GM19372 (cell line): Measurements from ENCODE around the gene CHST13.
A peak's percentile ranks its signal among the peaks of the same experiment; 100 is the strongest.

ENCODE experiments used
- ATAC-seq: cut with Tn5 transposase; IDR thresholded peaks from one replicate; pipeline ENCODE4 v1.9.1; 2021; ENCODE audit warnings: mild to moderate bottlenecking, low read depth, moderate library complexity; ENCODE audit not compliant: unreplicated experiment

The CHST13 gene

GRCh38 chr3:126523745-126524428 lies at the start of gene CHST13:
Gene CHST13, plus strand, starts transcription at chr3:126524155. Its CDS starts 178 bp downstream, at chr3:126524333.
- no peak for ATAC-seq

DNA sequence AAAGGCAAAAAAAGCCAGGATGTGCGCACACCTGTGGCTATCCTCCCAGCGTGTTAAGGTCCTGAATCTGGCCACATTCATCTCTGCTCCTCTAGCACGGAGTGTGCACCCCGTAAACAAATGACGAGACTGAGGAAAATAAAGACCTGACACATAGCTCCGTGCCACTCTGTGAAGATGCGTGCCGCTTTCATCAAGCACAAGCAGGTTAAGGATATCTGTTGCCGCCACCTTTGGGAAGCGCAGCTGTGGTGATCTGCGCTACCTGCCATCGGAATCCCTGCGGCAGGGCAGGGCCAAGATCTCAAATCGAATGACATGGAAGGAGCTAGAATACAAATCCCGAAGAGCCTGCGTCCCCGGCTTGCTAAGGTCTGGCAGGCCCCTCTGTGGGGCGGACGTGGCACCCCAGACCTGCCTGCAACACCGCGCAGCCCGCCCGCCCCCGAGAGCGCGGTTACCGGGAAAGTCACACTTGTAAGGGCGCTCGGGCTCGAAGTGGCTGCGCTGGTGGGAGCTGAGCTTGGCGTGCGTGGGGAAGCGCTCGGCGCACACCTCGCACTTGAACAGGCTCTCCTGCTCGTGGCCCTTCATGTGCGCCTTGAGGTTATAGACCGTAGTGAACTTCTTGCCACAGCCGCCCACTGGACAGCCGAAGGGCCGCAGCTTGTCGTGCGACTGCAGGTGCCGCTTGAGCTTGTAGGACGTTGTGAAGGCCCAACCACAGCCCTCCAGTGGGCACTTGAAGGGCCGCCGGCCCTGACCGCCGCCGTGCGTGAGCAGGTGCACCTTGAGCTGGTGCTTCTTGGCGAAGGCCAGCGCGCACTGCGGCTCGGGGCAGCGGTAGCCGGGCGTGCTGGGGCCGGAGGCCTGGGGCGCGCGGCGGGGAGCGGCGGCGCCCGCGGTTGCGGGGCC lies 49.2 kb upstream of the CHST13 start:
- ATAC-seq: peak; percentile 25

GRCh38 chr3:126475413-126476114 lies 48.4 kb upstream of the CHST13 start, which contains the start of gene ZXDC:
Gene ZXDC, minus strand, starts transcription at chr3:126475891. Its CDS starts 26 bp downstream, at chr3:126475865.
- peak; percentile 81 for ATAC-seq

DNA sequence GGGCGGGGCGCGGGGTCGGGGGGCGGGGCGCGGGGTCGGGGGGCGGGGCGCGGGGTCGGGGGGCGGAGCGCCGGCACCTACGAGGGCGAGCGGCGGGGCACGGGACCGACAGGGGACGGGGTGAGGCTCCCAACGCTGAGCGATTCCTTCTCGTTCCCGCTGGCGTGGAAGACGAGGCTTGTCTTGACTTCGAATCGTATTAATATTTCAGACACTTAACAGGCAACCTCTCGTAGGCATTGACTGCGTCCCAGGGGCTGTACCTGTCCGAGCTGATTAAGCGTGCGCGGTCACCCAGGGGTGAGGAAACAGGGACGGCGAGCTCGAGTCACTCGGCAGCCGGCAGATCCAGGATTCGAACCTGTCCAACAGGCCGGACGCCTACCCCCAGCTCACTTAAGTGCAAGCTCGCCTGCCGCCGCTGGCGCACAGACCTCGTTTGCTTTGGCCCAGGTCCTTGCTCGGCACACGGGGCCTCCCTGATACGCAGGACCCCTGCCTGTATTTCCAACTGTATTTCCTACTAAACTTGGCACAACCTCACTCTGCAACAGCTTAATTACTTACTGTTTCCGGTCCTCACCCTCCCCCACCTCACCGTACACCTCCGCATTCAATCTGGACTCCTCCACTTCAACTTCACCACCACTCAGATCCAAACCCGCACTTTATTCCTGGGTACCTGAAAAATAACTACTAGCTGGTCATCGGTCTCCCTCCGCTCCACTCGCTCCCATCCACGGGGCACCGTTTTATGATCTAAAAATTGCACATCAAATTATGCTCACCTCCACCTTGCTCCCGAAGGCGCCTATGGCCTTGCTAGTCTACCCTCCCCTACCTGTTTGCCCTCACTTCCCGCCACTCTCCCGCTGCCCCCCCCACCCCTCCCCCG lies 47.5 kb upstream of the CHST13 start:
- peak; percentile 33 for ATAC-seq

- no peak for ATAC-seq
These were observed 46.9 kb upstream of the CHST13 start for GRCh38 chr3:126477061-126477380.

GRCh38 chr3:126478581-126479310 lies 45.2 kb upstream of the CHST13 start:
- no peak for ATAC-seq

DNA sequence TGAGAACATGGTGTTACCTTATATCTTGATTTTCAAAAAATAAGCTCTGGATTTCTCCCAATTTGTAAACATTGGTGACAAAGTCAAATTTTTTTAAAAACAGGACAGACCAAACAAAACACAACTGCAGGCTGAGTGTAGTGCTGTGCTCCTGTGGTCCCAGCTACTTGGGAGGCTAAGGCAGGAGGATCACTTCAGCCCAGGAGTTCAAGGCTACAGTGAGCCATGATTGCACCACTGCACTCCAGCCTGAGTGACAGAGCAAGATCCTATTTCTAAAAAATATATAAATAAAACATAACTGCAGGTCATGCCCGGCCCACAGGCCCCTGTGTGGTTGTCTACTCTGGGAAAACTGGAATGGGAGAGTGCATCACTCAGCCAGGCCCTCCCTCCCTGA lies 44.3 kb upstream of the CHST13 start:
- no peak for ATAC-seq

- ATAC-seq: no peak
These were observed 43.7 kb upstream of the CHST13 start for GRCh38 chr3:126480206-126480605.

GRCh38 chr3:126480861-126481260 lies 43.1 kb upstream of the CHST13 start:
- no peak for ATAC-seq

DNA sequence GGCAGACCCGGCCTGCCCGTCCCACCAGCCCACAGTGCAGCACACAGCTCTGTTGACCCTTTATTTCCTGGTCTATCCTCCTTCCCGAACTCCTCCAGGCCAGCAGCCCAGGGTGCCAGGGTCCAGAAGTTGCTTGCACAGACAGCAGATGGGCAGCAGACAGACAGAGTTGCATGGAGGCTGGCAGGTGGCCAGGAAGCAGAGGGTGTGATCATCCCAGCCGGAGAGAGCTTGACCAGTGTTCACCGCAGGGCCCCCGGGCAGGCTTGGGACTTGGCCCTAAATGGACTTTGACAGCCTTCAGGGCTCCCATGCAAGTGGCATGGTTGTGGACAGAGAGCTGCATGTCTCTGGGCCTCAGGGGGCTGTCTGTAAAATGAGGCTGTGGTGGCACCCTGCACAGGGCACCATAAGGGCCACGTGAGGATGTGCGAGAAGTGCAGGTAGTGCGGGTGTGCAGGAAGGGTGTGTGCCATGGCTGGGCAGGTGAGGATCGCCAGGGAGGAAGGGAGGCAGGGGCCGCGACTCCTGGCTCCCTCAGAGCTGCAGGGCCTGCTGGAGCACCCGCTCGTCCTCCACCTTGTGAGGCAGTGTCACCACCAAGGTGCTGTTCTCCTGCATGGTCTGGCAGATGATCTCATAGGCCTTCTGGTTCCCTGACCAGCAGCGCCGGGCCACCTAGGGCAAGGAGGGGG lies 42.0 kb upstream of the CHST13 start:
- ATAC-seq: no peak

- no peak for ATAC-seq
These were observed 41.3 kb upstream of the CHST13 start for GRCh38 chr3:126482503-126483255.

DNA sequence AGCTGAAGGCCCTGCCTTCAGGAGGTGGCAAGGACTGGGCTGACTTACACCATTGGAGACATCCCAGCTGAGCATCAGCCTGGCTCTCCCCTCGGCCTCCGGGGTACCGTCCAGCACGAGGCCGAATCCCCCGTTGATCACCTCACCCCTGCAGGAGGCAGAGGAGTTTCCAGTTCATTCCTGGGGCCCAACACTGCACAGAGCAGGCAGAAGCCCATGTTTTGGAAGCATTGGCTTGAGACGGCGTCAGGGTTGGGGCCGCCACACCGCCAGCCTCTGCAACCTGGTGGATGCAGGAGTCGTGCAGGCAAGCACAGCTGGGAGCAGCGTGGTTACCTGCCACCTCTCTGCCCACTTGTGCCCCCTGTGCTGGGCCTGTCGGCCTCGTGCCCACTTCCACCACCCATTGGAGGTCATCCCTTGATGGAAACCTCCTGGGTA lies 40.6 kb upstream of the CHST13 start:
- no peak for ATAC-seq

- no peak for ATAC-seq
These were observed 39.8 kb upstream of the CHST13 start for GRCh38 chr3:126484148-126484547.

GRCh38 chr3:126484662-126485061 lies 39.3 kb upstream of the CHST13 start:
- no peak for ATAC-seq

- no peak for ATAC-seq
These were observed 38.6 kb upstream of the CHST13 start for GRCh38 chr3:126485176-126485897.

DNA sequence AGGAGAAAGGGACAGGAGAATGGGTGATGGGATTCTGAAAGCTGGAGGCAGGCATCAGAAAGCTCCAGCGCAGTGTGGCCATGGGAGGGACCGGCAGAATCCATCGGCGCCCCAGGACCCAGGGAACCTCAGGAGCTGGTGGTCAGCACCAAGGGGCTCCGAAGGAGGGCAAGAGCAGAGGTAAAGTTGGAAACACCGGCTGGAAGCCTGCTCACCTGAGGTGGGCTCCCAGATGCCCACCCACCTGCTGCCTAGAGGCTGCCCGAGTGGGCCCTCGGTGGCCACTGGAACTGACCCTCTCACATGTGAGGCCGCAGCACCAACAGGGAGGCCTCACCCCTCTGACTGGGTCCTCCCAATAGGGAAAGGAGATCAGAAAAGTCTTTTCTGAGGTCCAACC lies 38.0 kb upstream of the CHST13 start:
- no peak for ATAC-seq

DNA sequence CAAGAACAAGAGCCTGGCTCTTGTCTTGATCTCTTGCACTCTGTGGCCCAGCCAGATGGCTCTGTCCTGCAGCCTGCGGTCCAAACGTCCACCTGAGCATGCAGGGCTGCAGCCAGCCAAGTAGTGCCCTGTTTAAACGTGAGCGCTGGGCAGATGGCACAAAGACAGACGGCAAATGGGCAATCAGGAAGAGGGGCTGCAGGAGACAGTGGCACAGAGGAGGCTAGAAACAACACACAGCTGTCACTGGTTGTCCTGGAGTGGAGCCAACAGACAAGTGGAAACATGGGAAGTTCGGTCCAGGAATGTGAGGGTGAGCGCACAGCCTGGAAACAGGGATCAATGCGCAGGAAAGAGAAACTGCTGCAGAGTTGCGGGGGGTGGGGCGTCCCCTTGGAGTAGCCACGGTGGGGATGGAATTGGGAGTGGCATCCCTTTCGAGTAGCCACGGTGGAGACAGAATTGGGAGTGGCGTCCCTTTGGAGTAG lies 37.6 kb upstream of the CHST13 start:
- ATAC-seq: no peak
